ENCODE measurements around the gene MUC21.
A peak's percentile ranks its signal among the peaks of the same experiment; 100 is the strongest.

Gene MUC21

DNA sequence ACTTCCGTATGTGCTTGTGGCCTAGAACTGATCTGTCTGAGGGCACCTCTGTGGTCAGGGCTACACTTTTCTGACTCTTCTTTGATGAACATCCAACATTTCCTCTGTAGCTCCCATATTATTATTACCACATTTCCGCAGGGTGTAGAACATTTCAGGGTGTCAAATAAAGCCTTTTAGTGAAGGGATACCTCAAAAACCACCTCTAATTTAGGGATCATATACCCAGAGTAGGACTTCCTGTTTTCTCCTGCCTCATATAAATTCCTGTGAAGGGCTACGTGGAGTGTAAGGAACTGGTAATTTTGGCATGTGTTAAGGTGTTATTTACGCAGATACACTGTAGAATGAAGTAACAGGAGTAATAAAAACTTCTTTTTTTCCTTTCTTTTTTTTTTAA, 21.3 kb downstream of the MUC21 start:
- H3K4me3 ChIP-seq (ENCODE audit: low read depth, low read length), result no peak overlapping the region
- DNase-seq (ENCODE audit: low read depth), result no peak
- TF ChIP-seq, protein P1, sequence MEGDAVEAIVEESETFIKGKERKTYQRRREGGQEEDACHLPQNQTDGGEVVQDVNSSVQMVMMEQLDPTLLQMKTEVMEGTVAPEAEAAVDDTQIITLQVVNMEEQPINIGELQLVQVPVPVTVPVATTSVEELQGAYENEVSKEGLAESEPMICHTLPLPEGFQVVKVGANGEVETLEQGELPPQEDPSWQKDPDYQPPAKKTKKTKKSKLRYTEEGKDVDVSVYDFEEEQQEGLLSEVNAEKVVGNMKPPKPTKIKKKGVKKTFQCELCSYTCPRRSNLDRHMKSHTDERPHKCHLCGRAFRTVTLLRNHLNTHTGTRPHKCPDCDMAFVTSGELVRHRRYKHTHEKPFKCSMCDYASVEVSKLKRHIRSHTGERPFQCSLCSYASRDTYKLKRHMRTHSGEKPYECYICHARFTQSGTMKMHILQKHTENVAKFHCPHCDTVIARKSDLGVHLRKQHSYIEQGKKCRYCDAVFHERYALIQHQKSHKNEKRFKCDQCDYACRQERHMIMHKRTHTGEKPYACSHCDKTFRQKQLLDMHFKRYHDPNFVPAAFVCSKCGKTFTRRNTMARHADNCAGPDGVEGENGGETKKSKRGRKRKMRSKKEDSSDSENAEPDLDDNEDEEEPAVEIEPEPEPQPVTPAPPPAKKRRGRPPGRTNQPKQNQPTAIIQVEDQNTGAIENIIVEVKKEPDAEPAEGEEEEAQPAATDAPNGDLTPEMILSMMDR (conservative IDR thresholded peaks at IDR 0.05; ENCODE audit: low read depth, low read length), result no peak

DNA sequence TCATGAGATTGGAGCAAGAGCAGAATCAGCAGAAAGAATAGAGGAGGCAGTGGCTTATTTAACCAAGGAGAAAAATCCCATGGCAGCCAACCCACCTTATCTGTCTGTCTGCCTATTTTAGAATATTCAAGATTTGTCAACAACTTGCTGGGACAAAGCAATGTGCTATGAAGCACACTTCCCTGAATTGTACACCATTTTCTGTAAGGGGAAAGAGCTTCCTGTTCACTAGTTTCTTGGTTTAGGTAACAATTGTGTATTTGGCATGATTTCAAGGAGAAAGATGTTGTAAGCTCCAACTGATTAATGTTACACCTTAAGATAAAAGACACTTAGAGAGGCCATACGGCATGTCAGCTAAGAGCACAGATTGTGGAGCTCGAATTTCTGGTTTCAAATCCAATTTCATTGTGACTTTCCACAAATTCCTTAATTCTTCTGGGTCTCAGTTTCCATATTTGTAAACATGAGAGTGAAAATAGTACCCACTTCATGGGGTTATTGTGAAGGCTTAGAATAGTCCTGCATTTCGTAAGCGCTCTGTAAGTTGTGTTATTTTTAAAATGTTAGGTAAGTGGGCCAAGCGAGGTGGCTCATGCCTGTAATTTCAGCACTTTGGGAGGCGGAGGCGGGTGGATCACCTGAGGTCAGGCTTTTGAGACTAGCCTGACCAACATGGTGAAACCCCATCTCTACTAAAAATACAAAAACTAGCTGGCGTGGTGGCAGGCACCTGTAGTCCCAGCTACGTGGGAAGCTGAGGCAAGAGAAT, 21.9 kb downstream of the MUC21 start:
- TF ChIP-seq, protein P1 (conservative IDR thresholded peaks at IDR 0.05; ENCODE audit: low read depth, low read length), result no peak

DNA sequence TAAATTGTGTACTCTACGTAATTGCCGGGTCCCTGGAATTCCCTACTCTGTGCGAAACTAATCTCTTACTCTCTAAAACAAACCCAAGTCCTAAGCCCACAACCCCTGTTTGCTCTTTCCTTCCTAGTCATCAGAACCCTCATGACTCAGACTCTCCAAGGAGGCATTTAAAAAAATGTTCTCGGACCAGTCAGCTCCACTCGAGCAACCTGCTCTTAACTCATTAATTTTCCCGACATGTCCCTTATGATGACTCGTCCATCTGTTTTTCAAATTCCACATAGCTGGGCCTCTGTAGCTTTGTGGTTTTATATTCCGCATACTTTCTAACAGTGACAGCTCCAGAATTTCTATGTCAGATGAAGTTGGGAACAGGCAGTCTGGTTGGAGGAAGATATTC, 24.2 kb downstream of the MUC21 start:
- TF ChIP-seq, protein P1 (conservative IDR thresholded peaks at IDR 0.05; ENCODE audit: low read depth, low read length), result no peak
- DNase-seq (ENCODE audit: low read depth), result peak; percentile 85
- no peak overlapping the region for H3K4me3 ChIP-seq (ENCODE audit: low read depth, low read length)

More for the DNA sequence above, 21.9 kb downstream of the MUC21 start:
- no peak overlapping the region for H3K4me3 ChIP-seq (ENCODE audit: low read depth, low read length)
- no peak for DNase-seq (ENCODE audit: low read depth)

DNA sequence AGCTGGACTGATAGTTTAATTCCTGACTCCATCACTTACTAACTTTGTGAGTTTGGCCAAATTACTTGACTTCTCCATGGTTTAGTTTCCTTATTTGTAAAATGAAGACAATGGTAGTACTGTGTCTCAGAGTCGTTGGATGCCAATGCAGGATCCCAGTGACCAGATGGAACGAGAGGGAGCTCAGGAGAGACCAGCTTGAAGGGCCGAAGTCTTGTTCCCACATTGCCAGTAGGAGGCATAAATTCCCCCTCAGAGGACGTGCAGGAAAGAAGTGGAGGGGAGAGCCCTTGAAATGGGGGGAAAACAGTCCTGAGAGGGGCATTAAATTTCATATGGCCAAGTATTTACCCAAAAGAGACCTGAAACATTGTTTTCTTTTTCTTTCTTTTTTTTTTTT, 24.6 kb downstream of the MUC21 start:
- TF ChIP-seq, protein P1 (conservative IDR thresholded peaks at IDR 0.05; ENCODE audit: low read depth, low read length), result peak; percentile 14
- H3K4me3 ChIP-seq (ENCODE audit: low read depth, low read length), result no peak overlapping the region

DNA sequence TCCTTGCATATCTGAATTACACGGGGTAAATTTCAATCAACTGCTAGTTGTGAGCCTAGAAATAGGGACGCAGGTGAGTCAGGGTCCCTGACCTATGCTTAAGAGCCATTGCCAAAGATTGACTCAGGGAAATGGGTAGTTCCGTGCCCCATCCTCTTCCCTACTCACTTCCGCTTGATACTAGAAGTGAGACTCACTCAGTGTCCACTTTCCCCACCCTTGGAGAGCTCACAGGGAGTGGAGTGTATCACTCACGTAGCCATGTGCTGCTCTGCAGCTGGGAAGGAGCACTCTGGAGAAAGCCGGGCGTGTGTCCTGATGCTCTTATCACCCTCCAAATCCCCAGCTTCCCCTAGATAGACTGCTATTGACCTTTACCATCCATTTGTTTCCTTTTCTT, 26.2 kb downstream of the MUC21 start:
- DNase-seq (ENCODE audit: low read depth), result no peak
- no peak overlapping the region for H3K4me3 ChIP-seq (ENCODE audit: low read depth, low read length)
- TF ChIP-seq, protein P1 (conservative IDR thresholded peaks at IDR 0.05; ENCODE audit: low read depth, low read length), result no peak

More for the DNA sequence above, 24.6 kb downstream of the MUC21 start:
- DNase-seq (ENCODE audit: low read depth), result no peak

DNA sequence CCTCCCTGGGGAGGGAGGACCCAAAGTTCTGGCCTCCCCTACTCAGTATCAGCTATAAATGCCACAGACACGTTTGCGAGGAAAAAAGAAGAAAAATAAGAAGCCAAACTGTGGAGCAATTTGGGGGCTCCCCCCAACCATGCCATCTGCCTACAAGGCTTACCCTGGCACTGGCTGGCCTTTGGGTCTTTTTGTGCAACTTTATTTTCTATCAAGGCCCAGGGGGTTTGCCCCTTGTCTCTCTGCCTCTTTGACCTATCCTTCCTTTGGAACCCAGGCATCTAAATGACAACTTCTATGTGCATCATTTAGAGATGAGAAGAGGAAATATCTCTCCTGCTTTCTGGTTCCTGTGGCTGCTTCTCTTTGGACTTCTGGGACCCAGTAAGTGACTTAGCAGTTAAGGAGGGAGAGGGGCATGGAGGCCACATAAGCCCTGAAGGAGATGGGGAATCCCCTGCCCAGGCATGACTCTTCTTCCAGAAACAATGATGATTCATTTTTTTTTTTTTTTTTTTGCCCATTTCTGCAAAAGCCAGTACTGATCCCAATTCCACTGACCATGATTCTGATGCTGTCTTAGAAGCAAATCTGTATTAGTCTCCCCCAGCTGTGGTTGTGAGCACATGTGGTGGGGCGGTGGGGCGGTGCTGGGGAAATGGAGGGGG, 27.0 kb downstream of the MUC21 start, which contains the start of gene MUC22:
MUC22 (plus strand) TSS at position 82 of the 668 bp plus-strand sequence; CDS start at position 315, 233 bp downstream.
- H3K4me3 ChIP-seq (ENCODE audit: low read depth, low read length), result no peak within 1 kb of the TSS
- TF ChIP-seq, protein P1 (conservative IDR thresholded peaks at IDR 0.05; ENCODE audit: low read depth, low read length), result no peak
- peak; percentile 69 for DNase-seq (ENCODE audit: low read depth)

Data from choroid plexus epithelial cell (primary cell).